Left ventricle myocardium inferior (tissue), 1 donor: ENCODE results near the gene SS18L1. TPM values are rescaled to one million over a fixed set of nuclear protein-coding genes. Genes with fewer than 3 reads are reported as not detected.
A peak's percentile ranks its signal among the peaks of the same experiment; 100 is the strongest.

ENCODE experiments used
- DNase-seq: peaks from one replicate; pipeline ENCODE4 v3.0.0-alpha.2; 2020
- H3K27ac ChIP-seq: fragments of 200-600 bp; replicated peaks from 2 replicates; pipeline ENCODE4 v1.8.0; 2021
- H3K27me3 ChIP-seq: fragments of 200-600 bp; 2 replicates; pipeline ENCODE4 v1.8.0; 2021; ENCODE audit warnings: low read depth
- H3K36me3 ChIP-seq: fragments of 200-600 bp; 2 replicates; pipeline ENCODE4 v1.8.0; 2021
- H3K4me1 ChIP-seq: fragments of 200-600 bp; 2 replicates; pipeline ENCODE4 v1.8.0; 2021
- H3K4me3 ChIP-seq: fragments of 200-600 bp; 2 replicates; pipeline ENCODE4 v1.8.0; 2021; ENCODE audit warnings: mild to moderate bottlenecking, moderate library complexity
- H3K9me3 ChIP-seq: fragments of 200-600 bp; replicated peaks from 2 replicates; pipeline ENCODE4 v1.8.0; 2021
- CTCF ChIP-seq: fragments of 200-600 bp; IDR thresholded peaks from 2 replicates; pipeline ENCODE4 v1.8.0; 2021; ENCODE audit warnings: antibody characterized with exemption, mild to moderate bottlenecking, borderline replicate concordance
- intact Hi-C: fragments of 100-400 bp; cut with micrococcal nuclease; formaldehyde crosslinking; loops from one replicate; pipeline ENCODE4 v1.11.0; 2022
- total RNA-seq: library from RNA; stranded (reverse); fragmentation: NEBNext Ultra II Directional; extraction: Animal tissue kit (Norgen Biotek cat#: 25700); gene quantifications from one replicate; pipeline ENCODE4 v1.2.1, GENCODE V29; 2021
- donor health status: DM: no; HTN: yes; CAD: no; lungs with severe emphysema.

The SS18L1 gene
- total RNA-seq, 1 donor from 2014 or later = 9.0 TPM

DNA sequence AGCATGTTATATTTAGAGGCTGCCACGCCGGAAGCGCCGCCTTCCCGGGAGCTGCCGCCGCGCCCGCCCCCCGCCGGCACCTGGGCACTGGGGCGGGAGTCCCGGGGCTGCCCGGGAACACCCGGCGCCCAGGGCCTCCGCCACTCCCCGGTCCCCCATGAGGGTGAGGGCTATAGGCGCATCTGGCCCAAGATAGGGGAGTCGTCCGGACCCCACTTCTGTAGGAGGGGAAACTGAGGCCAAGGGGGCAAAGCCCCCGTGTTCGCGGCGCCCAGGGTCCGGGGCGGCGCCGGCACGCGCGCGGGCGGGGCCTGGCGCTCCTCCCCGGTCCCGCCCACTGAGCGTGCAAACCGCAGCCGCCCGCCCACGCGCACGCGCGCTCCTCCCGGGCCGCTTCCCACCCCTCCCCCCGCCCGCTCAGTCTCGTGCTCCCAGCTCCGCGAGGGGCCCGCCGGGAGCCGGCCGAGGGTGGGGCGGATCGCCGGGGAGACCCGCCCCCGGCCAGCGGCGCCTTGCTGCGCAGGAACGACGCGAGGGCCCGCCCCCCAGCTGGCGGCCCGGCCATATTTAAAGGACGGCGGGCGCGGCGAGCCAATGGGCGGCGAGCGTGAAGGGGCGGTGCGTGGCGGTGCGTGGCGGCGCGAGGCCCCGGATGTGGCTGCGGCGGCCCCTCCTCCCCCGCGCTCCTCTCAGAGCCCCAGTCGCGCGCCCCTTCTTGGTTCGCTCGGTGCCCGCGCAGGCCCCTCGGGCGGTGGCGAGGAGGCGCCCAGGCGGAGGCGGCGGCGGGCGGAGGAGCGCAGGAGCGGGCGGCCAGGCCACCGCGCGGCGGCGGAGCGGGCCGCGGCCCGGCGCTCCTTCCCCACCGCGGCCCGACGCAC is 21.6 kb upstream of the SS18L1 start, which contains the start of gene LSM14B:
Gene LSM14B (plus strand): TSS at position 700 of the 878 bp plus-strand sequence. CDS start 192 bp downstream, outside the sequence.
- Histone ChIP-seq H3K4me3 (peak within 1 kb of the TSS; percentile 87), H3K27ac (peak within 1 kb of the TSS; percentile 96), H3K27me3 (peaks cover 22% of the 10 kb centered on the region), H3K4me1 (peaks cover 61% of the 10 kb centered on the region), H3K9me3 (no peaks in the 10 kb centered on the region), H3K36me3 (peaks cover 25% of the 10 kb centered on the region)
- peak; percentile 97 for DNase-seq
- intact Hi-C loops = loop anchor here (10.0 kb wide), 1 partner anchor 57 kb away; the partner anchor contains the start of gene TAF4
- TF ChIP-seq CTCF = no peak

DNA sequence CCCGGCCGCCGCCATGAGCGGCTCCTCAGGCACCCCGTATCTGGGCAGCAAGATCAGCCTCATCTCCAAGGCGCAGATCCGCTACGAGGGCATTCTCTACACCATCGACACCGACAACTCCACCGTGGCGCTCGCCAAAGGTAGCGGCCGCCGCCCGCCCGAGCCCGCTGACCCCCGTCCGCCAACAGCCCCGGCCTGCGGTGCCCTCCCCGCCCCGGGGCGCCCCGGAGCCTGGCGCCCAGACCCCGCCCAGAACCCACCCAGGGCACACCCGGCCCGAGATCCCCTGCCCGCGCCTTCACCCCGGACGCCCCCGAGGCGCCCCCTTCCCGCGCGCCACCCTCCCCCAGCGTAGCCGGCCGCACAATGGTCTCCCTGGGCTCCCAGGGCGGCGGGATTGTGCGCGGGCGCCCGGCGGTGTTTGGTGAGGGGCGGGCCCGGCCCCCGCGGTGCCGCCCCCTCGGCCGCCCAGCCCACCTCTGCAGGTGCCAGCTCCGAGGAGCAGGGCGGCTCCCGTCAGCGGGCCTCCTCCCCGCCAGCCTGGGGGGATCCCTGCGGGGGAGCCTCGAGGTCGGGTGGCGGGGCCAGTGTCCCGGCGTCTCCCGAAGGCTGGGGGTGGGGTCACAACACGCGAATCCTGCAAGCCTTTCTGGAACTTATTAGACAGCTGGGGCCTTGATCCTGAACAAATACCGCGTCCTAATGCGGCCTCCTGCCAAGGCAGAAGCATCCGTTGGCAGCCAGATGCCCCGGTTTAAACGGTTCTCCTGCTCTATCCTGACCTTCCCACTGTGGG is 20.7 kb upstream of the SS18L1 start:
- Histone ChIP-seq H3K4me1 (peaks cover 62% of the 10 kb centered on the region), H3K4me3 (peak overlapping the region; percentile 87), H3K27ac (peak overlapping the region; percentile 96), H3K9me3 (no peaks in the 10 kb centered on the region), H3K36me3 (peaks cover 34% of the 10 kb centered on the region), H3K27me3 (peaks cover 14% of the 10 kb centered on the region)
- TF ChIP-seq CTCF = no peak
- no peak for DNase-seq
- intact Hi-C loops = loop anchor here (10.0 kb wide), 1 partner anchor 58 kb away; the partner anchor contains the start of gene TAF4

- Histone ChIP-seq H3K4me1 (peaks cover 62% of the 10 kb centered on the region), H3K4me3 (peak overlapping the region; percentile 87), H3K27me3 (peaks cover 7% of the 10 kb centered on the region), H3K36me3 (peaks cover 41% of the 10 kb centered on the region), H3K9me3 (no peaks in the 10 kb centered on the region), H3K27ac (peak overlapping the region; percentile 96)
- DNase-seq = no peak
- intact Hi-C loops = loop anchor here (10.0 kb wide), 1 partner anchor 59 kb away; the partner anchor contains the start of gene TAF4
- no peak for TF ChIP-seq CTCF
Observed at GRCh38 chr20:62123450-62124118, 20.0 kb upstream of the SS18L1 start.

- Histone ChIP-seq H3K27ac (no peak overlapping the region), H3K27me3 (no peaks in the 10 kb centered on the region), H3K4me3 (no peak overlapping the region), H3K36me3 (peaks cover 67% of the 10 kb centered on the region), H3K4me1 (peaks cover 66% of the 10 kb centered on the region), H3K9me3 (no peaks in the 10 kb centered on the region)
- intact Hi-C loops = loop anchor here (10.0 kb wide), 1 partner anchor 61 kb away; the partner anchor contains the start of gene TAF4
- no peak for TF ChIP-seq CTCF
- no peak for DNase-seq
Observed at GRCh38 chr20:62126141-62126540, 17.4 kb upstream of the SS18L1 start.

- Histone ChIP-seq H3K9me3 (no peaks in the 10 kb centered on the region), H3K4me3 (no peak overlapping the region), H3K36me3 (peaks cover 81% of the 10 kb centered on the region), H3K27ac (peak overlapping the region; percentile 88), H3K4me1 (peaks cover 75% of the 10 kb centered on the region), H3K27me3 (no peaks in the 10 kb centered on the region)
- TF ChIP-seq CTCF = no peak
- intact Hi-C loops = loop anchor here (10.0 kb wide), 1 partner anchor 63 kb away; the partner anchor contains the start of gene TAF4
- DNase-seq = no peak
Observed at GRCh38 chr20:62127799-62128198, 15.8 kb upstream of the SS18L1 start.
